ENCODE measurements around the gene EEF1A2.

DNA sequence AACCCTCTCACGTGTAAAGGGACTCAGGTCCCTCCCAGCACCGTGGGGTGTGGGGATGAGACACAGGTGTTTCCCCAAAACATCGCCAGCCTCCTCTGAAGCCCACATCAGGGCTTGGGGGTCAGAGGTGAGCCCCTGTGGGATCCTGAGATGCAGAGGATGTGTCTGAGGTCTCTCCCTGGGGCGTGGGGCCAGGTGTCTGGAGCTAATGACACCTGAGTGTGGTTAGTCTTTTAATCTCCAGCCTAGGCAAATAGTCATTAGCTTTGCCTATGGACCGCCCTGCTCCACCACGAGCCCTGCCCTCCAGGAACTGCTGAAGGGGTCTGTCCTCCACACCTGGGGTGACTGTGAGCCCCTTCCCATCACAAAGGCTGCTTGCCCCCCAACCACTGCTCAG lies 46.9 kb upstream of the EEF1A2 start:
- no peak for TF ChIP-seq POLR2A (IDR thresholded peaks at IDR 0.05)
- TF ChIP-seq, protein P1, sequence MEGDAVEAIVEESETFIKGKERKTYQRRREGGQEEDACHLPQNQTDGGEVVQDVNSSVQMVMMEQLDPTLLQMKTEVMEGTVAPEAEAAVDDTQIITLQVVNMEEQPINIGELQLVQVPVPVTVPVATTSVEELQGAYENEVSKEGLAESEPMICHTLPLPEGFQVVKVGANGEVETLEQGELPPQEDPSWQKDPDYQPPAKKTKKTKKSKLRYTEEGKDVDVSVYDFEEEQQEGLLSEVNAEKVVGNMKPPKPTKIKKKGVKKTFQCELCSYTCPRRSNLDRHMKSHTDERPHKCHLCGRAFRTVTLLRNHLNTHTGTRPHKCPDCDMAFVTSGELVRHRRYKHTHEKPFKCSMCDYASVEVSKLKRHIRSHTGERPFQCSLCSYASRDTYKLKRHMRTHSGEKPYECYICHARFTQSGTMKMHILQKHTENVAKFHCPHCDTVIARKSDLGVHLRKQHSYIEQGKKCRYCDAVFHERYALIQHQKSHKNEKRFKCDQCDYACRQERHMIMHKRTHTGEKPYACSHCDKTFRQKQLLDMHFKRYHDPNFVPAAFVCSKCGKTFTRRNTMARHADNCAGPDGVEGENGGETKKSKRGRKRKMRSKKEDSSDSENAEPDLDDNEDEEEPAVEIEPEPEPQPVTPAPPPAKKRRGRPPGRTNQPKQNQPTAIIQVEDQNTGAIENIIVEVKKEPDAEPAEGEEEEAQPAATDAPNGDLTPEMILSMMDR (IDR thresholded peaks at IDR 0.05) = no peak

Data from tibial nerve (tissue), 3 donors.